AG04450 (cell line): ENCODE data around the gene CFAP46. TPM values are rescaled to one million over a fixed set of nuclear protein-coding genes. Genes with fewer than 3 reads are reported as not detected.
"Not testable (repeated sequence)": the region's sequence is repeated elsewhere in the genome, so short reads cannot be mapped to it uniquely, and the experiment has no call there.

Source experiments
- CTCF ChIA-PET: fragments of 300-600, 350-600 bp; formaldehyde crosslinking; extraction: SDS; loops from one replicate; lab custom pipeline; 2022; ENCODE audit warnings: antibody characterized with exemption, inconsistent platforms; lab: Charles Lee
- POLR2A ChIA-PET: fragments of 350-600 bp; formaldehyde crosslinking; extraction: SDS; loops from one replicate; lab custom pipeline; 2021; ENCODE audit warnings: antibody characterized with exemption, inconsistent platforms; lab: Yijun Ruan, JAX
- DNase-seq: peaks from one replicate; pipeline ENCODE4 v3.0.0-alpha.2; 2011; ENCODE audit warnings: low read depth, low spot score
- H3K27ac ChIP-seq: one replicate; pipeline ENCODE4 v1.5.1; 2012; ENCODE audit warnings: low read depth, low read length, control low read depth
- H3K27me3 ChIP-seq: one replicate; pipeline ENCODE4 v1.6.0; 2012; ENCODE audit warnings: low read length; ENCODE audit not compliant: control insufficient read depth, insufficient read depth
- H3K4me3 ChIP-seq: 2 replicates; pipeline ENCODE4 v1.5.1; 2011; ENCODE audit warnings: mild to moderate bottlenecking, low read depth, low read length, control low read depth
- H3K9me3 ChIP-seq: 2 replicates; pipeline ENCODE4 v1.5.1; 2012; ENCODE audit warnings: low read length; ENCODE audit not compliant: control insufficient read depth, insufficient read depth
- polyA plus RNA-seq: library from polyadenylated mRNA; depleted of rRNA; stranded (reverse); fragments of >200 nt; gene quantifications from 2 replicates; pipeline ENCODE4 v1.2.3, GENCODE V29; 2011
- TF ChIP-seq, protein P1 (sequence below): IDR thresholded peaks from 2 replicates; pipeline ENCODE4 v1.5.1; 2011; ENCODE audit warnings: low read depth, low read length, control low read depth, inconsistent platforms

CFAP46 gene
- polyA plus RNA-seq, 1 experiment: 2.7 TPM

- no peak overlapping the region for H3K4me3 ChIP-seq
Observed at GRCh38 chr10:132926070-132926469, 16.3 kb downstream of the CFAP46 start.

GRCh38 chr10:132925614-132926013, 16.8 kb downstream of the CFAP46 start:
- Histone ChIP-seq H3K27me3 (no peaks in the 10 kb centered on the region), H3K9me3 (no peaks in the 10 kb centered on the region; the same call in 1 of the 2 replicates), H3K4me3 (no peak overlapping the region), H3K27ac (no peak overlapping the region)
- TF ChIP-seq, protein P1, sequence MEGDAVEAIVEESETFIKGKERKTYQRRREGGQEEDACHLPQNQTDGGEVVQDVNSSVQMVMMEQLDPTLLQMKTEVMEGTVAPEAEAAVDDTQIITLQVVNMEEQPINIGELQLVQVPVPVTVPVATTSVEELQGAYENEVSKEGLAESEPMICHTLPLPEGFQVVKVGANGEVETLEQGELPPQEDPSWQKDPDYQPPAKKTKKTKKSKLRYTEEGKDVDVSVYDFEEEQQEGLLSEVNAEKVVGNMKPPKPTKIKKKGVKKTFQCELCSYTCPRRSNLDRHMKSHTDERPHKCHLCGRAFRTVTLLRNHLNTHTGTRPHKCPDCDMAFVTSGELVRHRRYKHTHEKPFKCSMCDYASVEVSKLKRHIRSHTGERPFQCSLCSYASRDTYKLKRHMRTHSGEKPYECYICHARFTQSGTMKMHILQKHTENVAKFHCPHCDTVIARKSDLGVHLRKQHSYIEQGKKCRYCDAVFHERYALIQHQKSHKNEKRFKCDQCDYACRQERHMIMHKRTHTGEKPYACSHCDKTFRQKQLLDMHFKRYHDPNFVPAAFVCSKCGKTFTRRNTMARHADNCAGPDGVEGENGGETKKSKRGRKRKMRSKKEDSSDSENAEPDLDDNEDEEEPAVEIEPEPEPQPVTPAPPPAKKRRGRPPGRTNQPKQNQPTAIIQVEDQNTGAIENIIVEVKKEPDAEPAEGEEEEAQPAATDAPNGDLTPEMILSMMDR: no peak
- ChIA-PET POLR2A (interaction anchor here (0.6 kb wide), 1 partner anchor 470 kb away, joined by 5 read pairs; no protein-coding TSS in a partner anchor), CTCF (no interaction called here)
- DNase-seq: no peak

More at GRCh38 chr10:132926070-132926469, 16.3 kb downstream of the CFAP46 start:
- ChIA-PET POLR2A (interaction anchor here (0.6 kb wide), 1 partner anchor 470 kb away, joined by 5 read pairs; no protein-coding TSS in a partner anchor), CTCF (no interaction called here)
- no peak overlapping the region for H3K27ac ChIP-seq
- no peak for DNase-seq
- no peaks in the 10 kb centered on the region; the same call in 1 of the 2 replicates for H3K9me3 ChIP-seq
- no peaks in the 10 kb centered on the region for H3K27me3 ChIP-seq
- TF ChIP-seq, protein P1: no peak

DNA sequence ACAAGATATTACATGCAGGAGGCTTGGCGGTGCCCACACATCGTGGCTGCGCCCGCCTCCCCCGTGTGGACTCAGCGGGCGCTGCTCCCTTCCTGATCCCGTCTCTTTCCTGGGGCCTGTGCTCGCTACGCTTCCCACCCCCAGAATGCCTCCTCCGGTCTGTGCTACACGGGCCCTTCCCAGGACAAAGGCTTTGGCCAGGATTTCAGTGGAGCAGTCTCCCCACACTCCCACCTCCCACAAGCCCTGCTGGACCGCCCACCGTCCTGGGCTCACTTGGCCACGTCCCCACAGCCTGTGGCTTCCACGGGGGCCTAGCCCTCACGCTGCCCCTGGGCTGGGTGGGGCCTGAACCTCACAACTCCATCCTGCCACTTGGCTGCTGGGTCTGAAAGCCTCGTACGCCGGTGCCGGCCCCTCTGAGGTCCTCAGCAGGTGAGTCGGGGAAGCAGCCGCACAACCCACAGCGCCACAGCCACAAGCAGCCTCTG, 17.3 kb downstream of the CFAP46 start:
- H3K27ac ChIP-seq: no peak overlapping the region
- DNase-seq: no peak
- H3K27me3 ChIP-seq: no peaks in the 10 kb centered on the region
- CTCF ChIA-PET: no interaction called here
- TF ChIP-seq, protein P1: no peak
- POLR2A ChIA-PET: no interaction called here
- peaks cover 1% of the 10 kb centered on the region; the same call in 1 of the 2 replicates for H3K9me3 ChIP-seq
- no peak overlapping the region for H3K4me3 ChIP-seq

- ChIA-PET POLR2A (no interaction called here), CTCF (no interaction called here)
- DNase-seq: no peak
- TF ChIP-seq, protein P1: no peak
- peaks cover 10% of the 10 kb centered on the region; the same call in 1 of the 2 replicates for H3K9me3 ChIP-seq
- H3K27ac ChIP-seq: no peak overlapping the region
- H3K4me3 ChIP-seq: no peak overlapping the region
- no peaks in the 10 kb centered on the region for H3K27me3 ChIP-seq
Observed at GRCh38 chr10:132924046-132924952, 18.1 kb downstream of the CFAP46 start.

DNA sequence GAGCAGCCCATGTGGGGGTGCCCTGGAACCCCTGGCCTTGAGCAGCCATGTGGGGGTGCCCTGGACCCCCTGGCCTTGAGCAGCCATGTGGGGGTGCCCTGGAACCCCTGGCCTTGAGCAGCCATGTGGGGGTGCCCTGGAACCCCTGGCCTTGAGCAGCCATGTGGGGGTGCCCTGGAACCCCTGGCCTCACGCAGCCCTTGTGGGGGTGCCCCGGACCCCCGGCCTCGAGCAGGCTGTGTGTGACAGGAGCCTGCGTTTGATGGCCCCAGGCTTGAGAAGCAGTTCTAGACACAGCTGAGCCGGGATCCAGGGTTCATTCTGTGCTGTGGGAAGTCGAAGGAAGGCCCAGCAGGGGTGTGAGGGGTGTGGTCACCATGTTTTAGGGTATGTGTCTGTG, 19.0 kb downstream of the CFAP46 start:
- H3K4me3 ChIP-seq, H3K27me3 ChIP-seq, H3K27ac ChIP-seq, CTCF ChIA-PET, POLR2A ChIA-PET, DNase-seq: not testable (repeated sequence)
- peaks cover 17% of the 10 kb centered on the region; the same call in 1 of the 2 replicates for H3K9me3 ChIP-seq
